Measurements from ENCODE around the gene EIF4G3. TPM values are rescaled to one million over a fixed set of nuclear protein-coding genes. Genes with fewer than 3 reads are reported as not detected.

Gene EIF4G3
- polyA plus RNA-seq, 3 donors, result 5.1 to 34.2 (median 5.8) TPM

DNA sequence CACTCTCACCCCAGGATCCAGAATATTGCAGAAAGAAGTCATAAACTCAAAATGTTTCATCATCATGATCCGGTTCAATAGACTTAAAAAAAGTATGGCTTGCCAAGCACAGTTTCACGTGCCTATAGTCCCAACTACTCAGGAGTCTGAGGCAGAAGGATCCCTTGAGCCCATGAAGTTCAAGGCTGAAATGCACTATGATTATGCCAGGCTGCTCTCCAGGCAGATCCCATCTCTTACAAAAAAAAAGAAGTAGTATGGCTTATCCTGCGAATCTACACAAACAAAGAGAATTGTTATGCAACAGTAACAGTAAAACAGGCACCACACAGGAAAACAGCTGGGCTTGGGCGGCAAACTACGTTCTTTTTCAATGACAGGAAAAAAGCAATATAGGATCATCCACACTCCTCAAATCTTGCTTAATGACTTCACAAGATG, 76.2 kb downstream of the EIF4G3 start:
- intact Hi-C loops (cut with micrococcal nuclease), result loop anchor here in 1 of 2 donors (5.0 kb wide), 1 partner anchor 67 kb away; no protein-coding TSS in a partner anchor
- H3K27ac ChIP-seq (ENCODE audit: low read depth in 1 of 2, low read length in 2 of 2), result peak overlapping the region; percentile 16 to 85
- H3K9me3 ChIP-seq (replicated peaks in 1 of 2; ENCODE audit: control insufficient read depth in 1 of 2, insufficient read depth in 1 of 2, low read length in 2 of 2), result no peaks in the 10 kb centered on the region
- H3K4me3 Mint-ChIP-seq, result peak overlapping the region; percentile 28 to 67
- H4K20me1 ChIP-seq (ENCODE audit: insufficient read depth, low read length), result peaks cover 23% of the 10 kb centered on the region
- peak in 2 of 3 donors; percentile 46 to 50 for DNase-seq
- WGBS (ENCODE audit: insufficient coverage), result 0% methylated on average over 4 of the region's 5 CpGs
- H3K4me3 ChIP-seq (replicated peaks in 1 of 3; ENCODE audit: low read depth in 2 of 3, low read length in 3 of 3), result peak overlapping the region in 1 of 3 experiments; percentile 52
- H3K4me2 ChIP-seq (replicated peaks; ENCODE audit: extremely low read depth, low read length, poor library complexity, severe bottlenecking), result peak overlapping the region; percentile 61
- no peak overlapping the region for H3K9ac ChIP-seq (ENCODE audit: insufficient read depth, low read length, poor library complexity, severe bottlenecking)
- peaks cover 35% of the 10 kb centered on the region in 2 donors for H3K4me1 ChIP-seq (ENCODE audit: control insufficient read depth in 1 of 2, insufficient read depth in 2 of 2, low read length in 2 of 2)
- peak overlapping the region; percentile 82 to 94 (median 84) for H3K27ac Mint-ChIP-seq
- no peak overlapping the region for H2AFZ ChIP-seq (ENCODE audit: insufficient read depth, low read depth, low read length, poor library complexity, severe bottlenecking)
- TF ChIP-seq, protein P1, sequence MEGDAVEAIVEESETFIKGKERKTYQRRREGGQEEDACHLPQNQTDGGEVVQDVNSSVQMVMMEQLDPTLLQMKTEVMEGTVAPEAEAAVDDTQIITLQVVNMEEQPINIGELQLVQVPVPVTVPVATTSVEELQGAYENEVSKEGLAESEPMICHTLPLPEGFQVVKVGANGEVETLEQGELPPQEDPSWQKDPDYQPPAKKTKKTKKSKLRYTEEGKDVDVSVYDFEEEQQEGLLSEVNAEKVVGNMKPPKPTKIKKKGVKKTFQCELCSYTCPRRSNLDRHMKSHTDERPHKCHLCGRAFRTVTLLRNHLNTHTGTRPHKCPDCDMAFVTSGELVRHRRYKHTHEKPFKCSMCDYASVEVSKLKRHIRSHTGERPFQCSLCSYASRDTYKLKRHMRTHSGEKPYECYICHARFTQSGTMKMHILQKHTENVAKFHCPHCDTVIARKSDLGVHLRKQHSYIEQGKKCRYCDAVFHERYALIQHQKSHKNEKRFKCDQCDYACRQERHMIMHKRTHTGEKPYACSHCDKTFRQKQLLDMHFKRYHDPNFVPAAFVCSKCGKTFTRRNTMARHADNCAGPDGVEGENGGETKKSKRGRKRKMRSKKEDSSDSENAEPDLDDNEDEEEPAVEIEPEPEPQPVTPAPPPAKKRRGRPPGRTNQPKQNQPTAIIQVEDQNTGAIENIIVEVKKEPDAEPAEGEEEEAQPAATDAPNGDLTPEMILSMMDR (IDR thresholded peaks at IDR 0.05), result no peak
- H3K36me3 ChIP-seq (replicated peaks in 1 of 2; ENCODE audit: control insufficient read depth in 1 of 2, insufficient read depth in 2 of 2, low read length in 2 of 2), result peaks cover 2 to 36% of the 10 kb centered on the region in 2 donors
- H3K4me1 Mint-ChIP-seq, result peaks cover 34% of the 10 kb centered on the region
- peaks cover 27% of the 10 kb centered on the region for H3K79me2 ChIP-seq (ENCODE audit: insufficient read depth, low read length)
- no peaks in the 10 kb centered on the region for H3K27me3 ChIP-seq (ENCODE audit: control insufficient read depth in 2 of 2, insufficient read depth in 2 of 2, low read length in 2 of 2)
- H3K36me3 Mint-ChIP-seq, result peaks cover 29 to 34% of the 10 kb centered on the region in 2 donors
- H3K27me3 Mint-ChIP-seq (ENCODE audit: low read depth in 3 of 3), result peaks cover 0 to 2% (median 1%) of the 10 kb centered on the region in 3 donors
- H3K9me3 Mint-ChIP-seq, result no peaks in the 10 kb centered on the region

DNA sequence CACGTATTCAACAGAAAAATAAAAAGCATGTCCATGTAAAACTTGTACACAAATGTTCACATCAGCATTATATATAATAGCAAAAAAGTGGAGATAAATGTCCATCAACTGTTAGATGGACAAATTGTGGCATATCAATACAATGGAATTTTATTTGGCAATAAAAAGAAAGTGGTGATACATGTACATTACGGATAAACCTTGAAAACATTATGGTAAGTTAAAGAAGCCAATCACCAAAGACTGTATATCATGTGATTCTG, 76.9 kb downstream of the EIF4G3 start:
- DNase-seq, result no peak
- WGBS (ENCODE audit: insufficient coverage), result no CpG with 5 or more reads among the region's 2 CpGs
- Mint-ChIP-seq H3K36me3 (peaks cover 25 to 28% of the 10 kb centered on the region in 2 donors), H3K4me3 (peak overlapping the region in 1 of 2 donors; percentile 67), H3K4me1 (peaks cover 34% of the 10 kb centered on the region), H3K27me3 (ENCODE audit: low read depth in 3 of 3) (peaks cover 0 to 2% (median 1%) of the 10 kb centered on the region in 3 donors), H3K9me3 (no peaks in the 10 kb centered on the region), H3K27ac (peak overlapping the region; percentile 78 to 95 (median 90))
- Histone ChIP-seq H3K4me1 (ENCODE audit: control insufficient read depth in 1 of 2, insufficient read depth in 2 of 2, low read length in 2 of 2) (peaks cover 35% of the 10 kb centered on the region in 2 donors), H3K27ac (ENCODE audit: low read depth in 1 of 2, low read length in 2 of 2) (peak overlapping the region; percentile 66 to 85), H3K9ac (ENCODE audit: insufficient read depth, low read length, poor library complexity, severe bottlenecking) (no peak overlapping the region), H4K20me1 (ENCODE audit: insufficient read depth, low read length) (peaks cover 26% of the 10 kb centered on the region), H2AFZ (ENCODE audit: insufficient read depth, low read depth, low read length, poor library complexity, severe bottlenecking) (no peak overlapping the region), H3K36me3 (replicated peaks in 1 of 2; ENCODE audit: control insufficient read depth in 1 of 2, insufficient read depth in 2 of 2, low read length in 2 of 2) (peaks cover 6 to 31% of the 10 kb centered on the region in 2 donors), H3K79me2 (ENCODE audit: insufficient read depth, low read length) (peaks cover 32% of the 10 kb centered on the region), H3K9me3 (replicated peaks in 1 of 2; ENCODE audit: control insufficient read depth in 1 of 2, insufficient read depth in 1 of 2, low read length in 2 of 2) (no peaks in the 10 kb centered on the region), H3K27me3 (ENCODE audit: control insufficient read depth in 2 of 2, insufficient read depth in 2 of 2, low read length in 2 of 2) (no peaks in the 10 kb centered on the region), H3K4me3 (replicated peaks in 1 of 3; ENCODE audit: low read depth in 2 of 3, low read length in 3 of 3) (peak overlapping the region in 1 of 3 experiments; percentile 52), H3K4me2 (replicated peaks; ENCODE audit: extremely low read depth, low read length, poor library complexity, severe bottlenecking) (peak overlapping the region; percentile 61)
- TF ChIP-seq, protein P1 (IDR thresholded peaks at IDR 0.05), result no peak
- intact Hi-C loops (cut with micrococcal nuclease), result loop anchor here in 1 of 2 donors (5.0 kb wide), 1 partner anchor 68 kb away; no protein-coding TSS in a partner anchor
